Thoracic aorta (tissue), 2 donors: Measurements from ENCODE around the gene FRMD8. TPM values are rescaled to one million over a fixed set of nuclear protein-coding genes. Genes with fewer than 3 reads are reported as not detected.
"Not testable (repeated sequence)": the region's sequence is repeated elsewhere in the genome, so short reads cannot be mapped to it uniquely, and the experiment has no call there.

Experiments
- ATAC-seq: fragments of 150-250 bp; one replicate; pipeline ENCODE4 v1.8.0; 2017; ENCODE audit warnings: low read depth; ENCODE audit not compliant: insufficient number of reproducible peaks, low FRiP score
- DNase-seq: peaks from one replicate; pipeline ENCODE4 v3.0.0-alpha.2; 2020; ENCODE audit warnings: low spot score
- H3K27ac ChIP-seq, 2 donors: fragments of 200-600 bp; sonication (generic); 1 replicate in 1 of 2; 2 replicates in 1 of 2; pipeline ENCODE4 v1.5.1; 2016; ENCODE audit warnings: mild to moderate bottlenecking in 2 of 2, moderate library complexity in 2 of 2
- H3K27me3 ChIP-seq: fragments of 200-600 bp; sonication (generic); replicated peaks from 2 replicates; pipeline ENCODE4 v1.6.0; 2016; ENCODE audit warnings: mild to moderate bottlenecking; ENCODE audit not compliant: insufficient read depth
- H3K36me3 ChIP-seq: fragments of 200-600 bp; sonication (generic); one replicate; pipeline ENCODE4 v1.5.1; 2016
- H3K4me1 ChIP-seq, 2 donors: fragments of 200-600 bp; sonication (generic); 1 replicate in 1 of 2; 2 replicates in 1 of 2; pipeline versions ENCODE4 v1.5.1 to v1.6.0; 2016; ENCODE audit warnings: low read depth in 2 of 2, mild to moderate bottlenecking in 1 of 2; ENCODE audit not compliant: control insufficient read depth in 1 of 2
- H3K4me3 ChIP-seq: fragments of 200-600 bp; sonication (generic); 2 replicates; pipeline ENCODE4 v1.5.1; 2016; ENCODE audit warnings: mild to moderate bottlenecking
- H3K9me3 ChIP-seq: fragments of 200-600 bp; sonication (generic); 2 replicates; pipeline ENCODE4 v1.5.1; 2016
- CTCF ChIP-seq: fragments of 200-600 bp; sonication (generic); IDR thresholded peaks from one replicate; pipeline ENCODE4 v1.5.1; 2019; ENCODE audit warnings: antibody characterized with exemption
- total RNA-seq, 2 donors: library from RNA; depleted of rRNA; stranded (reverse); fragments of >200 nt; gene quantifications; one replicate each; pipeline versions ENCODE4 v1.1.0 to v1.2.3, GENCODE V29; 2016

The FRMD8 gene
- total RNA-seq, 2 donors from 2014 or later: 45.2 to 45.9 TPM

GRCh38 chr11:65446446-65447277 is 60.2 kb downstream of the FRMD8 start:
- no peak for TF ChIP-seq CTCF
- H3K4me1 ChIP-seq: peaks cover 0 to 38% of the 10 kb centered on the region in 2 donors
- no peak overlapping the region for H3K4me3 ChIP-seq
- no peak for ATAC-seq
- no peak for DNase-seq
- peaks cover 19% of the 10 kb centered on the region for H3K36me3 ChIP-seq
- H3K9me3 ChIP-seq: no peaks in the 10 kb centered on the region
- H3K27ac ChIP-seq: peak overlapping the region; percentile 51 to 57
- no peaks in the 10 kb centered on the region for H3K27me3 ChIP-seq

- ATAC-seq (no peak), DNase-seq (no peak)
- Histone ChIP-seq H3K36me3 (peaks cover 13% of the 10 kb centered on the region), H3K4me3 (no peak overlapping the region), H3K27me3 (no peaks in the 10 kb centered on the region), H3K9me3 (no peaks in the 10 kb centered on the region), H3K27ac (peak overlapping the region; percentile 38 to 57), H3K4me1 (peaks cover 4 to 30% of the 10 kb centered on the region in 2 donors)
- no peak for TF ChIP-seq CTCF
Measured at GRCh38 chr11:65448074-65448417, 61.6 kb downstream of the FRMD8 start.

GRCh38 chr11:65448418-65449105 is 62.1 kb downstream of the FRMD8 start:
- no peaks in the 10 kb centered on the region for H3K9me3 ChIP-seq
- DNase-seq: no peak
- no peak for ATAC-seq
- H3K4me3 ChIP-seq: no peak overlapping the region
- peaks cover 8 to 30% of the 10 kb centered on the region in 2 donors for H3K4me1 ChIP-seq
- H3K27ac ChIP-seq: peak overlapping the region; percentile 38 to 57
- no peaks in the 10 kb centered on the region for H3K27me3 ChIP-seq
- no peak for TF ChIP-seq CTCF
- H3K36me3 ChIP-seq: peaks cover 13% of the 10 kb centered on the region

GRCh38 chr11:65451301-65451700 is 64.9 kb downstream of the FRMD8 start:
- peaks cover 15 to 25% of the 10 kb centered on the region in 2 donors for H3K4me1 ChIP-seq
- not testable (repeated sequence) for DNase-seq, ATAC-seq, H3K27ac ChIP-seq, H3K4me3 ChIP-seq, H3K27me3 ChIP-seq, H3K36me3 ChIP-seq, H3K9me3 ChIP-seq

GRCh38 chr11:65452259-65452658 is 65.8 kb downstream of the FRMD8 start:
- H3K9me3 ChIP-seq, H3K4me3 ChIP-seq, ATAC-seq, H3K27me3 ChIP-seq, DNase-seq, H3K36me3 ChIP-seq: not testable (repeated sequence)
- H3K4me1 ChIP-seq: peaks cover 15 to 25% of the 10 kb centered on the region in 2 donors
- peak overlapping the region in 1 of 2 donors; percentile 85 for H3K27ac ChIP-seq

- no peak overlapping the region for H3K4me3 ChIP-seq
- peak overlapping the region; percentile 55 to 85 for H3K27ac ChIP-seq
- no peaks in the 10 kb centered on the region for H3K27me3 ChIP-seq
- H3K36me3 ChIP-seq: no peaks in the 10 kb centered on the region
- H3K9me3 ChIP-seq: no peaks in the 10 kb centered on the region
- TF ChIP-seq CTCF: no peak
- ATAC-seq: no peak
- no peak for DNase-seq
- peaks cover 15 to 25% of the 10 kb centered on the region in 2 donors for H3K4me1 ChIP-seq
Measured at GRCh38 chr11:65452806-65453490, 66.5 kb downstream of the FRMD8 start.
